ENCODE results near the gene CCR2. TPM values are rescaled to one million over a fixed set of nuclear protein-coding genes. Genes with fewer than 3 reads are reported as not detected.

Gene CCR2
- not detected in 2 replicates for total RNA-seq

DNA sequence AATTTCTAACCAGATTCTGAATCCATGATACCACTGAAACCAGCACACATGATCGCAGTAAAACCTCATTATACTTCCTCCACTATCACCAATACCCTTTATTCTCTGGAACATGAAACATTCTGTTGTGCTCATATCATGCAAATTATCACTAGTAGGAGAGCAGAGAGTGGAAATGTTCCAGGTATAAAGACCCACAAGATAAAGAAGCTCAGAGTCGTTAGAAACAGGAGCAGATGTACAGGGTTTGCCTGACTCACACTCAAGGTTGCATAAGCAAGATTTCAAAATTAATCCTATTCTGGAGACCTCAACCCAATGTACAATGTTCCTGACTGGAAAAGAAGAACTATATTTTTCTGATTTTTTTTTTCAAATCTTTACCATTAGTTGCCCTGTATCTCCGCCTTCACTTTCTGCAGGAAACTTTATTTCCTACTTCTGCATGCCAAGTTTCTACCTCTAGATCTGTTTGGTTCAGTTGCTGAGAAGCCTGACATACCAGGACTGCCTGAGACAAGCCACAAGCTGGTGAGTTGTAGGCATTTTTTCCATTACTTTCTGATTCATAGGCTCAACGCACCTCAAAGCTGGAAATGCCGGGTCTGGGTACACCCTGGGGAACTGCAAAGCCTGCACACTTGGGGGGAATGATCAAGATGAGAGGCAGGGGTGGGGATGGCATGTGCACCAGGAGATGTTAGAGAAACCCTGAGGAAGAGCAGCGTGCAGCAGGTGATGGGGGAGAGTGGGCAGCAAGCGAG is at the start of gene CCR2:
Gene CCR2 (plus strand): TSS at position 465 of the 764 bp plus-strand sequence. CDS start 3,417 bp downstream, outside the sequence.

DNA sequence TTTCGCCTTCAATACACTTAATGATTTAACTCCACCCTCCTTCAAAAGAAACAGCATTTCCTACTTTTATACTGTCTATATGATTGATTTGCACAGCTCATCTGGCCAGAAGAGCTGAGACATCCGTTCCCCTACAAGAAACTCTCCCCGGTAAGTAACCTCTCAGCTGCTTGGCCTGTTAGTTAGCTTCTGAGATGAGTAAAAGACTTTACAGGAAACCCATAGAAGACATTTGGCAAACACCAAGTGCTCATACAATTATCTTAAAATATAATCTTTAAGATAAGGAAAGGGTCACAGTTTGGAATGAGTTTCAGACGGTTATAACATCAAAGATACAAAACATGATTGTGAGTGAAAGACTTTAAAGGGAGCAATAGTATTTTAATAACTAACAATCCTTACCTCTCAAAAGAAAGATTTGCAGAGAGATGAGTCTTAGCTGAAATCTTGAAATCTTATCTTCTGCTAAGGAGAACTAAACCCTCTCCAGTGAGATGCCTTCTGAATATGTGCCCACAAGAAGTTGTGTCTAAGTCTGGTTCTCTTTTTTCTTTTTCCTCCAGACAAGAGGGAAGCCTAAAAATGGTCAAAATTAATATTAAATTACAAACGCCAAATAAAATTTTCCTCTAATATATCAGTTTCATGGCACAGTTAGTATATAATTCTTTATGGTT is 17.1 kb downstream of the CCR2 start, which contains the start of gene CCR5:
Gene CCR5 (plus strand): TSS at position 108 of the 680 bp plus-strand sequence. CDS start 1,957 bp downstream, outside the sequence.

DNA sequence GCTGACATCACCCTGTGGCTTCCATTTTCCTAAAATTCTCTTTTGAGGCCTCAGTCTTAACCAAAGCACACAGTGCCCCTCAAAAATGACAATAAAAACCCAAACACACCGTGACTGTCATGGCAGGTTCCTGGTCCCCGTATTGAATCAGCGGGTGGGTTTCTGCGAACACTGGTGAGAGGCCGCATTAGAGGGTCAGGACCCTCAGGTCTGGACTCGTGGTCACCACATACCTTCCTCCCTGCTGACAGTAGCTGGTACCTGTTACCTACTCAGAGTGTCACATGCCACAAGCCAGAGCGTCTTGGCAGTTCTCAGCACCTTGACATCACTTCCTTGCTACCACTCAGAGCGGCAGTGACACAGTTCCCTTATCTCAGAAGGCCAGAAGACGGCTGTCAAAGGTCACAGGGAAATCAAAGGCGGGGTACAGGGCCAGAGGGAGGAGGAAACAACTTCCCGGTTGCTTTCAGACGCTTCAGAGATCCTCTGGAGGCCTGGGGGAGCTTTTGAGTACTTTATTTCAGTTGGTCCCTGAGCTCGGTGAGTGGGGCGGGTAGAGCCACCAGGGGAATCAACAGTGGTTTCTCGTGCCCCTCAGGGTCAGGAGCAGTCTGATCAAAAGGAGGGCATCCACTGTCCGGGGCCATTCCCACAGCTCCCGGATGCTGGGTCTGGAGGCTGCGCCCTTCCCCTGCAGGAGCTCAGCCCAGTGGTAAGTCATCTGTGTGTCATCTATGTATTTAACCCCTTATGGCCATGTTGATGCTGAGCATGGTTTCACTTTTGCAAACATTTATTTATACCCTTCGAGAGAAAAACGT is 53.1 kb downstream of the CCR2 start, which contains the start of the genes CCR5AS and CCRL2:
Gene CCR5AS (minus strand): TSS at position 279 of the 824 bp plus-strand sequence.
Gene CCRL2 (plus strand): TSS at position 472 of the 824 bp plus-strand sequence. CDS start 821 bp downstream, outside the sequence.

Other genes starting within 250 kb of the CCR2 start
- not detected in 2 replicates for gene CCR1, start 145.8 kb upstream of the CCR2 start, total RNA-seq
- gene CCR3, start 111.7 kb upstream of the CCR2 start, total RNA-seq: not detected in 2 replicates
- not detected in 2 replicates for gene CCR5, start 16.8 kb downstream of the CCR2 start, total RNA-seq
- 4.7 and 4.9 TPM in 2 replicates for gene CCRL2, start 53.1 kb downstream of the CCR2 start, total RNA-seq
- gene LTF, start 110.8 kb downstream of the CCR2 start, total RNA-seq: 0.09 TPM in 1 of 2 replicates, not detected in the other
- gene RTP3, start 143.9 kb downstream of the CCR2 start, total RNA-seq: not detected in 2 replicates
- under 0.01 and 0.09 TPM in 2 replicates for gene LRRC2, start 212.2 kb downstream of the CCR2 start, total RNA-seq